DOHH2 (cell line): ENCODE data around the gene HPSE2.

ENCODE experiments used
- CTCF ChIP-seq: fragments of 200-600 bp; sonication (generic); IDR thresholded peaks from one replicate; pipeline ENCODE4 v1.5.1; 2014; ENCODE audit warnings: antibody characterized with exemption, mild to moderate bottlenecking, low read depth, low read length; ENCODE audit not compliant: poor library complexity, severe bottlenecking
- EZH2phosphoT487 ChIP-seq: fragments of 200-600 bp; sonication (generic); IDR thresholded peaks from 2 replicates; pipeline ENCODE4 v1.6.1; 2017; ENCODE audit warnings: borderline replicate concordance, mild to moderate bottlenecking, antibody characterized with exemption, low read length, moderate library complexity, mixed read lengths

GRCh38 chr10:98517672-98518071 is 718.0 kb downstream of the HPSE2 start:
- no peak for TF ChIP-seq CTCF
- no peak for TF ChIP-seq EZH2phosphoT487
